Loucy (cell line): ENCODE measurements around the gene GLT6D1.

Source experiments
- H2AFZ ChIP-seq: fragments of 200-600 bp; sonication (generic); 2 replicates; pipeline ENCODE4 v1.6.0; 2016; ENCODE audit warnings: antibody characterized with exemption, mild to moderate bottlenecking, low read length, moderate library complexity
- H3F3A ChIP-seq: fragments of 200-600 bp; 2 replicates; pipeline ENCODE4 v1.6.0; 2016; ENCODE audit warnings: antibody characterized with exemption, low read depth, mild to moderate bottlenecking
- H3K27me3 ChIP-seq: fragments of 200-600 bp; sonication (generic); 2 replicates; pipeline ENCODE4 v1.6.1; 2014; ENCODE audit warnings: low read length, mild to moderate bottlenecking; ENCODE audit not compliant: insufficient read depth, poor library complexity, severe bottlenecking
- H3K36me3 ChIP-seq: fragments of 200-600 bp; sonication (generic); 2 replicates; pipeline ENCODE4 v1.6.1; 2016; ENCODE audit warnings: low read length; ENCODE audit not compliant: insufficient read depth
- H3K4me1 ChIP-seq: fragments of 200-600 bp; sonication (generic); 2 replicates; pipeline ENCODE4 v1.5.1; 2014; ENCODE audit warnings: low read length, mild to moderate bottlenecking; ENCODE audit not compliant: insufficient read depth, poor library complexity, severe bottlenecking
- H3K4me2 ChIP-seq: fragments of 200-600 bp; sonication (generic); 2 replicates; pipeline ENCODE4 v1.6.0; 2014; ENCODE audit warnings: antibody characterized with exemption, low read length, low read depth, mild to moderate bottlenecking; ENCODE audit not compliant: poor library complexity, severe bottlenecking
- H3K4me3 ChIP-seq: fragments of 200-600 bp; sonication (generic); 2 replicates; pipeline ENCODE4 v1.5.1; 2014; ENCODE audit warnings: low read length, mild to moderate bottlenecking, mixed read lengths; ENCODE audit not compliant: poor library complexity, severe bottlenecking
- H3K79me2 ChIP-seq: fragments of 200-600 bp; sonication (generic); 2 replicates; pipeline ENCODE4 v1.6.1; 2014; ENCODE audit warnings: low read length; ENCODE audit not compliant: insufficient read depth
- H3K9ac ChIP-seq: fragments of 200-600 bp; sonication (generic); 2 replicates; pipeline ENCODE4 v1.6.0; 2014; ENCODE audit warnings: mild to moderate bottlenecking, low read depth, low read length, moderate library complexity; ENCODE audit not compliant: poor library complexity, severe bottlenecking
- H3K9me2 ChIP-seq: fragments of 200-600 bp; sonication (generic); replicated peaks from 2 replicates; pipeline ENCODE4 v1.6.1; 2016; ENCODE audit warnings: low read depth, low read length, mixed read lengths
- H3K9me3 ChIP-seq: fragments of 200-600 bp; sonication (generic); 2 replicates; pipeline ENCODE4 v1.6.1; 2014; ENCODE audit warnings: mild to moderate bottlenecking, antibody characterized with exemption, low read length, low read depth; ENCODE audit not compliant: insufficient read depth
- H4K20me1 ChIP-seq: fragments of 200-600 bp; sonication (generic); 2 replicates; pipeline ENCODE4 v1.6.0; 2014; ENCODE audit warnings: antibody characterized with exemption, low read length, mild to moderate bottlenecking; ENCODE audit not compliant: insufficient read depth, poor library complexity, severe bottlenecking
- EZH2phosphoT487 ChIP-seq: fragments of 200-600 bp; IDR thresholded peaks from 2 replicates; pipeline ENCODE4 v1.6.1; 2018; ENCODE audit warnings: antibody characterized with exemption, mild to moderate bottlenecking, moderate library complexity, borderline replicate concordance
- TF ChIP-seq, protein P1 (sequence below): fragments of 200-600 bp; sonication (generic); conservative IDR thresholded peaks from 2 replicates; pipeline ENCODE4 v1.5.1; 2014; ENCODE audit warnings: mild to moderate bottlenecking, antibody characterized with exemption, low read length

The GLT6D1 gene

DNA sequence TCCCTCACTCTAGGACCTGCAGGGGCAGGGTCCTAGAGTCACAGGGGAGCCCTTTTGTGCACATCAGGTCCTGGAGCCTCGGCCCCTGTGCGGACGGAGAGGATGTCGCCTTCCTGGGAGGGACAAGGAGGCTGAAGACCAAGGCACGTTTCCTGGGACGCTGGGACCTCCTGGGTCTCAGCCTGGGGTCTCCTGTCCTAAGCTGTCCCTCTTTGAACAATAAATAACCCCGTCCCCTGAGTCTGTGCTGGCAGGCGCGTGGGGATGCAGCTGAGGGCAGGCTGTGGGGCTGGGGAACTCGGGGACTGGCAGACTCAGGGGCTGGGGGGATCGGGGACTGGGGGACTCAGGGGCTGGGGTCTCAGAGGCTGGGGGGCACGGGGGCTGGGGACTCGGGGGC is 46.7 kb downstream of the GLT6D1 start:
- Histone ChIP-seq H3K79me2 (no peaks in the 10 kb centered on the region), H3K36me3 (no peaks in the 10 kb centered on the region), H3F3A (no peaks in the 10 kb centered on the region), H3K4me1 (no peaks in the 10 kb centered on the region), H2AFZ (no peak overlapping the region), H3K9ac (no peak overlapping the region), H4K20me1 (no peaks in the 10 kb centered on the region), H3K9me2 (no peaks in the 10 kb centered on the region), H3K27me3 (no peaks in the 10 kb centered on the region), H3K9me3 (peaks cover 3% of the 10 kb centered on the region; the same call in 1 of the 2 replicates), H3K4me3 (no peak overlapping the region), H3K4me2 (no peak overlapping the region)
- no peak for TF ChIP-seq EZH2phosphoT487
- TF ChIP-seq, protein P1, sequence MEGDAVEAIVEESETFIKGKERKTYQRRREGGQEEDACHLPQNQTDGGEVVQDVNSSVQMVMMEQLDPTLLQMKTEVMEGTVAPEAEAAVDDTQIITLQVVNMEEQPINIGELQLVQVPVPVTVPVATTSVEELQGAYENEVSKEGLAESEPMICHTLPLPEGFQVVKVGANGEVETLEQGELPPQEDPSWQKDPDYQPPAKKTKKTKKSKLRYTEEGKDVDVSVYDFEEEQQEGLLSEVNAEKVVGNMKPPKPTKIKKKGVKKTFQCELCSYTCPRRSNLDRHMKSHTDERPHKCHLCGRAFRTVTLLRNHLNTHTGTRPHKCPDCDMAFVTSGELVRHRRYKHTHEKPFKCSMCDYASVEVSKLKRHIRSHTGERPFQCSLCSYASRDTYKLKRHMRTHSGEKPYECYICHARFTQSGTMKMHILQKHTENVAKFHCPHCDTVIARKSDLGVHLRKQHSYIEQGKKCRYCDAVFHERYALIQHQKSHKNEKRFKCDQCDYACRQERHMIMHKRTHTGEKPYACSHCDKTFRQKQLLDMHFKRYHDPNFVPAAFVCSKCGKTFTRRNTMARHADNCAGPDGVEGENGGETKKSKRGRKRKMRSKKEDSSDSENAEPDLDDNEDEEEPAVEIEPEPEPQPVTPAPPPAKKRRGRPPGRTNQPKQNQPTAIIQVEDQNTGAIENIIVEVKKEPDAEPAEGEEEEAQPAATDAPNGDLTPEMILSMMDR = no peak

DNA sequence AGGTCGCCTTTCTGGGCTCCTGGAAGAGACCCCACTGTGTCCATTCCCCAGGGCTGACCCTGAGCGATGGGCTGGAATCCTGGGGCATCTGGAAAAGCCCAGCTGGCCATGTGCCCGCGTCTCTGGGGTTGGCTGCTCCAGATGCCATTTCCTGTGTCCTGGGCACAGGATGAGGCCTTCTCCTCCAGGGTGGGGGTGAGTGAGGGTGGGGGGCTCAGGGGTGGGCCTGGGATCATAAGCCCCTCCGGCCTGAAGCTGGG is 47.1 kb downstream of the GLT6D1 start:
- no peaks in the 10 kb centered on the region for H3F3A ChIP-seq
- H3K9ac ChIP-seq = no peak overlapping the region
- no peak overlapping the region for H3K4me2 ChIP-seq
- H3K4me3 ChIP-seq = no peak overlapping the region
- H4K20me1 ChIP-seq = no peaks in the 10 kb centered on the region
- no peaks in the 10 kb centered on the region for H3K9me2 ChIP-seq
- H3K9me3 ChIP-seq = peaks cover 3% of the 10 kb centered on the region; the same call in 1 of the 2 replicates
- H3K79me2 ChIP-seq = no peaks in the 10 kb centered on the region
- no peak overlapping the region for H2AFZ ChIP-seq
- H3K4me1 ChIP-seq = no peaks in the 10 kb centered on the region
- H3K27me3 ChIP-seq = no peaks in the 10 kb centered on the region
- TF ChIP-seq EZH2phosphoT487 = no peak
- no peaks in the 10 kb centered on the region for H3K36me3 ChIP-seq

GRCh38 chr9:135591506-135592330 is 47.6 kb downstream of the GLT6D1 start:
- H3K4me2 ChIP-seq = no peak overlapping the region
- no peaks in the 10 kb centered on the region for H4K20me1 ChIP-seq
- H3K4me3 ChIP-seq = no peak overlapping the region
- no peaks in the 10 kb centered on the region for H3K36me3 ChIP-seq
- H3K9me2 ChIP-seq = no peaks in the 10 kb centered on the region
- no peaks in the 10 kb centered on the region for H3F3A ChIP-seq
- TF ChIP-seq, protein P1 = no peak
- TF ChIP-seq EZH2phosphoT487 = no peak
- no peak overlapping the region for H2AFZ ChIP-seq
- H3K9ac ChIP-seq = no peak overlapping the region
- H3K27me3 ChIP-seq = no peaks in the 10 kb centered on the region
- H3K4me1 ChIP-seq = no peaks in the 10 kb centered on the region
- H3K79me2 ChIP-seq = no peaks in the 10 kb centered on the region
- peaks cover 3% of the 10 kb centered on the region; the same call in 1 of the 2 replicates for H3K9me3 ChIP-seq

DNA sequence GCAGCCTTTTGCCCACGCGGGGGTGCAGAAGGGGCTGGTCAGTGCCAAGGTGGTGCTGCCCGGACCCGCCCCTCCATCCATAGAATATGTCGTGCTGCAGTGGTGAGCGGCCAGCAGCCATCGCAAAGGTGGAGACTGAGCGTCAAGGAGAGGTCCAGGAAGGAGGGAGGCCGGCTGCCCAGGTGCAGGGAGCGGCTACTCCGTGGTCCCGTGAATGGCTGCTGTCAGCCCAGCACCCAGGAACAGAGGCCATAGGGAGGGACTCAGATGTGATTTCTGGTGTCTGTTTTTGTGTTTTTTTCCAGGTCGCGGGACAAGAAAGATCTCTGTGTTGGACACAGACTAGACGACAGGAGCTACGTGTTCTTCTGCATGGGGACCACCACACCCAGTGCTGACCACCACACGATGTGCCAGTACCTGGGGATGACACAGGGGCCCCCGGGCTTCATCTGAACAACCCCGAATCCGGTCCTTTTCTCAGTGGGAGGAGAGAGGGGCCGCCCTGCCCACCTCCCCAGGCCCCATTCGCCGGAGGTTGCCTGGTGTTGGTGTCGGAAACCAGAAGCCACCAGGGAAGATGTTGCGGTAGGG is 48.8 kb downstream of the GLT6D1 start:
- Histone ChIP-seq H2AFZ (no peak overlapping the region), H3K9ac (no peak overlapping the region), H3K27me3 (no peaks in the 10 kb centered on the region), H3K4me1 (no peaks in the 10 kb centered on the region), H3K4me2 (no peak overlapping the region), H4K20me1 (no peaks in the 10 kb centered on the region), H3K4me3 (no peak overlapping the region), H3K36me3 (no peaks in the 10 kb centered on the region), H3F3A (no peaks in the 10 kb centered on the region), H3K79me2 (no peaks in the 10 kb centered on the region), H3K9me2 (no peaks in the 10 kb centered on the region), H3K9me3 (peaks cover 3% of the 10 kb centered on the region; the same call in 1 of the 2 replicates)
- TF ChIP-seq EZH2phosphoT487 = no peak
- TF ChIP-seq, protein P1 = no peak
